ENCODE results near the gene PHACTR3.

PHACTR3 gene

GRCh38 chr20:59643615-59644061, 39.3 kb downstream of the PHACTR3 start:
- no peak for TF ChIP-seq CTCF (IDR thresholded peaks at IDR 0.05; ENCODE audit: extremely low read depth, missing control alignments)
- DNase-seq (ENCODE audit: low spot score), result no peak

- no peak for TF ChIP-seq CTCF (IDR thresholded peaks at IDR 0.05; ENCODE audit: extremely low read depth, missing control alignments)
- no peak for DNase-seq (ENCODE audit: low spot score)
Observed at GRCh38 chr20:59644371-59644939, 40.1 kb downstream of the PHACTR3 start.

- no peak for TF ChIP-seq CTCF (IDR thresholded peaks at IDR 0.05; ENCODE audit: extremely low read depth, missing control alignments)
Observed at GRCh38 chr20:59645271-59645670, 40.9 kb downstream of the PHACTR3 start.

GRCh38 chr20:59645761-59646171, 41.4 kb downstream of the PHACTR3 start:
- TF ChIP-seq CTCF (IDR thresholded peaks at IDR 0.05; ENCODE audit: extremely low read depth, missing control alignments), result no peak
- DNase-seq (ENCODE audit: low spot score), result no peak

More at GRCh38 chr20:59645271-59645670, 40.9 kb downstream of the PHACTR3 start:
- DNase-seq (ENCODE audit: low spot score), result no peak

- no peak for DNase-seq (ENCODE audit: low spot score)
- no peak for TF ChIP-seq CTCF (IDR thresholded peaks at IDR 0.05; ENCODE audit: extremely low read depth, missing control alignments)
Observed at GRCh38 chr20:59646487-59646886, 42.1 kb downstream of the PHACTR3 start.

- no peak for DNase-seq (ENCODE audit: low spot score)
- no peak for TF ChIP-seq CTCF (IDR thresholded peaks at IDR 0.05; ENCODE audit: extremely low read depth, missing control alignments)
Observed at GRCh38 chr20:59647271-59647670, 42.9 kb downstream of the PHACTR3 start.

- TF ChIP-seq CTCF (IDR thresholded peaks at IDR 0.05; ENCODE audit: extremely low read depth, missing control alignments), result no peak
- DNase-seq (ENCODE audit: low spot score), result no peak
Observed at GRCh38 chr20:59648466-59649070, 44.2 kb downstream of the PHACTR3 start.

Measured in GM20000 (cell line).